Measurements from ENCODE around the gene RPTOR.

Gene RPTOR

GRCh38 chr17:80780381-80781198, 236.0 kb downstream of the RPTOR start:
- H3K27me3 ChIP-seq (ENCODE audit: control insufficient read depth in 5 of 5, insufficient read depth in 4 of 5, low read length in 5 of 5), result no peaks in the 10 kb centered on the region
- peak overlapping the region in 2 of 5 donors; percentile 4 to 29 for H3K4me3 ChIP-seq (ENCODE audit: low read depth in 1 of 5, low read length in 5 of 5)
- H3K27ac ChIP-seq (ENCODE audit: low read depth, low read length), result no peak overlapping the region
- peaks cover 0 to 4% (median 0%) of the 10 kb centered on the region in 5 donors for H3K36me3 ChIP-seq (ENCODE audit: control insufficient read depth in 5 of 5, insufficient read depth in 5 of 5, low read length in 5 of 5)
- no peaks in the 10 kb centered on the region for H3K9me3 ChIP-seq (ENCODE audit: control insufficient read depth in 5 of 5, low read length in 5 of 5)
- peaks cover 12 to 33% (median 30%) of the 10 kb centered on the region in 5 donors for H3K4me1 ChIP-seq (ENCODE audit: control insufficient read depth in 5 of 5, insufficient read depth in 5 of 5, low read length in 5 of 5)
- H3K9ac ChIP-seq (ENCODE audit: low read length in 5 of 5), result peak overlapping the region in 1 of 5 donors; percentile 31

GRCh38 chr17:80781211-80781610, 236.6 kb downstream of the RPTOR start:
- H3K27ac ChIP-seq (ENCODE audit: low read depth, low read length), result no peak overlapping the region
- no peaks in the 10 kb centered on the region for H3K9me3 ChIP-seq (ENCODE audit: control insufficient read depth in 5 of 5, low read length in 5 of 5)
- H3K36me3 ChIP-seq (ENCODE audit: control insufficient read depth in 5 of 5, insufficient read depth in 5 of 5, low read length in 5 of 5), result peaks cover 0 to 4% (median 0%) of the 10 kb centered on the region in 5 donors
- H3K9ac ChIP-seq (ENCODE audit: low read length in 5 of 5), result peak overlapping the region in 1 of 5 donors; percentile 31
- H3K4me3 ChIP-seq (ENCODE audit: low read depth in 1 of 5, low read length in 5 of 5), result no peak overlapping the region
- H3K27me3 ChIP-seq (ENCODE audit: control insufficient read depth in 5 of 5, insufficient read depth in 4 of 5, low read length in 5 of 5), result no peaks in the 10 kb centered on the region
- peaks cover 12 to 33% (median 30%) of the 10 kb centered on the region in 5 donors for H3K4me1 ChIP-seq (ENCODE audit: control insufficient read depth in 5 of 5, insufficient read depth in 5 of 5, low read length in 5 of 5)

DNA sequence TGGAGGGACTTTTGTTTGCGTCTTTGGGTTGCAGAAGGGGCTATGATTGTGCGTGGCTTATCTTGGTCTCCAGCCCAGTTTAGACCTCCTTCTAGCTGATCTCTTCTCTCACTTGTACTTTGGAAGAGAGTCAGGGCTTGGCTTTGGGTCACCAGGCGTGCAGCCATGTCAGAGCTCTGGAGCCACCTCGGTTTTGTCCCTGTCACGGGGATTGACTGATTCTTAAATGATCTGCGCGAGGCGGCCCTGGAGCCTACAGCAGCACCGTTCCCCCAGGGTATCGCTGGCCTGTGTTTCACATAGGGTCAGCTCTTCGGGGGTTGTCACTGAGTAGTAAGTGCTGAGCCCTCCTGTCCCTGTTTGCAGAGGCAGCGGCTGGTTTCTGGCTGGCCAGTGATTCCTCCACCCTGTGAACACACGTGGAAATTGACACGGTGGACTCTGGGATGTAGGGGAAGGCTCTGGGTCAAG, 237.2 kb downstream of the RPTOR start:
- Histone ChIP-seq H3K27ac (ENCODE audit: low read depth, low read length) (no peak overlapping the region), H3K4me3 (ENCODE audit: low read depth in 1 of 5, low read length in 5 of 5) (no peak overlapping the region)

GRCh38 chr17:80782536-80783427, 238.1 kb downstream of the RPTOR start:
- H3K36me3 ChIP-seq (ENCODE audit: control insufficient read depth in 5 of 5, insufficient read depth in 5 of 5, low read length in 5 of 5), result peaks cover 0 to 4% (median 0%) of the 10 kb centered on the region in 5 donors
- H3K4me3 ChIP-seq (ENCODE audit: low read depth in 1 of 5, low read length in 5 of 5), result no peak overlapping the region
- no peaks in the 10 kb centered on the region for H3K27me3 ChIP-seq (ENCODE audit: control insufficient read depth in 5 of 5, insufficient read depth in 4 of 5, low read length in 5 of 5)
- no peak overlapping the region for H3K27ac ChIP-seq (ENCODE audit: low read depth, low read length)
- H3K9me3 ChIP-seq (ENCODE audit: control insufficient read depth in 5 of 5, low read length in 5 of 5), result no peaks in the 10 kb centered on the region
- H3K4me1 ChIP-seq (ENCODE audit: control insufficient read depth in 5 of 5, insufficient read depth in 5 of 5, low read length in 5 of 5), result peaks cover 12 to 33% (median 30%) of the 10 kb centered on the region in 5 donors
- no peak overlapping the region for H3K9ac ChIP-seq (ENCODE audit: low read length in 5 of 5)

More for the DNA sequence above, 237.2 kb downstream of the RPTOR start:
- H3K9me3 ChIP-seq (ENCODE audit: control insufficient read depth in 5 of 5, low read length in 5 of 5), result no peaks in the 10 kb centered on the region
- H3K36me3 ChIP-seq (ENCODE audit: control insufficient read depth in 5 of 5, insufficient read depth in 5 of 5, low read length in 5 of 5), result peaks cover 0 to 4% (median 0%) of the 10 kb centered on the region in 5 donors
- H3K4me1 ChIP-seq (ENCODE audit: control insufficient read depth in 5 of 5, insufficient read depth in 5 of 5, low read length in 5 of 5), result peaks cover 12 to 33% (median 30%) of the 10 kb centered on the region in 5 donors
- H3K27me3 ChIP-seq (ENCODE audit: control insufficient read depth in 5 of 5, insufficient read depth in 4 of 5, low read length in 5 of 5), result no peaks in the 10 kb centered on the region
- H3K9ac ChIP-seq (ENCODE audit: low read length in 5 of 5), result no peak overlapping the region

- Histone ChIP-seq H3K36me3 (ENCODE audit: control insufficient read depth in 5 of 5, insufficient read depth in 5 of 5, low read length in 5 of 5) (peaks cover 0 to 4% (median 0%) of the 10 kb centered on the region in 5 donors), H3K27me3 (ENCODE audit: control insufficient read depth in 5 of 5, insufficient read depth in 4 of 5, low read length in 5 of 5) (no peaks in the 10 kb centered on the region), H3K9ac (ENCODE audit: low read length in 5 of 5) (no peak overlapping the region), H3K27ac (ENCODE audit: low read depth, low read length) (no peak overlapping the region), H3K4me3 (ENCODE audit: low read depth in 1 of 5, low read length in 5 of 5) (no peak overlapping the region), H3K4me1 (ENCODE audit: control insufficient read depth in 5 of 5, insufficient read depth in 5 of 5, low read length in 5 of 5) (peaks cover 12 to 33% (median 30%) of the 10 kb centered on the region in 5 donors), H3K9me3 (ENCODE audit: control insufficient read depth in 5 of 5, low read length in 5 of 5) (no peaks in the 10 kb centered on the region)
Measured at GRCh38 chr17:80783486-80783885, 238.8 kb downstream of the RPTOR start.

- H3K4me1 ChIP-seq (ENCODE audit: control insufficient read depth in 5 of 5, insufficient read depth in 5 of 5, low read length in 5 of 5), result peaks cover 12 to 34% (median 32%) of the 10 kb centered on the region in 5 donors
- H3K27me3 ChIP-seq (ENCODE audit: control insufficient read depth in 5 of 5, insufficient read depth in 4 of 5, low read length in 5 of 5), result no peaks in the 10 kb centered on the region
- no peaks in the 10 kb centered on the region for H3K9me3 ChIP-seq (ENCODE audit: control insufficient read depth in 5 of 5, low read length in 5 of 5)
- H3K27ac ChIP-seq (ENCODE audit: low read depth, low read length), result no peak overlapping the region
- peaks cover 0 to under 1% (median 0%) of the 10 kb centered on the region in 5 donors for H3K36me3 ChIP-seq (ENCODE audit: control insufficient read depth in 5 of 5, insufficient read depth in 5 of 5, low read length in 5 of 5)
- H3K4me3 ChIP-seq (ENCODE audit: low read depth in 1 of 5, low read length in 5 of 5), result no peak overlapping the region
- H3K9ac ChIP-seq (ENCODE audit: low read length in 5 of 5), result no peak overlapping the region
Measured at GRCh38 chr17:80783971-80784370, 239.3 kb downstream of the RPTOR start.

GRCh38 chr17:80785477-80786178, 241.0 kb downstream of the RPTOR start:
- Histone ChIP-seq H3K4me1 (ENCODE audit: control insufficient read depth in 5 of 5, insufficient read depth in 5 of 5, low read length in 5 of 5) (peaks cover 15 to 37% (median 34%) of the 10 kb centered on the region in 5 donors), H3K9me3 (ENCODE audit: control insufficient read depth in 5 of 5, low read length in 5 of 5) (no peaks in the 10 kb centered on the region), H3K36me3 (ENCODE audit: control insufficient read depth in 5 of 5, insufficient read depth in 5 of 5, low read length in 5 of 5) (no peaks in the 10 kb centered on the region), H3K27me3 (ENCODE audit: control insufficient read depth in 5 of 5, insufficient read depth in 4 of 5, low read length in 5 of 5) (no peaks in the 10 kb centered on the region), H3K27ac (ENCODE audit: low read depth, low read length) (no peak overlapping the region), H3K4me3 (ENCODE audit: low read depth in 1 of 5, low read length in 5 of 5) (no peak overlapping the region), H3K9ac (ENCODE audit: low read length in 5 of 5) (no peak overlapping the region)

GRCh38 chr17:80786470-80786869, 241.8 kb downstream of the RPTOR start:
- H3K4me1 ChIP-seq (ENCODE audit: control insufficient read depth in 5 of 5, insufficient read depth in 5 of 5, low read length in 5 of 5), result peaks cover 15 to 40% (median 33%) of the 10 kb centered on the region in 5 donors
- no peak overlapping the region for H3K27ac ChIP-seq (ENCODE audit: low read depth, low read length)
- no peaks in the 10 kb centered on the region for H3K27me3 ChIP-seq (ENCODE audit: control insufficient read depth in 5 of 5, insufficient read depth in 4 of 5, low read length in 5 of 5)
- H3K4me3 ChIP-seq (ENCODE audit: low read depth in 1 of 5, low read length in 5 of 5), result no peak overlapping the region
- peaks cover 0 to 4% (median 0%) of the 10 kb centered on the region in 5 donors for H3K36me3 ChIP-seq (ENCODE audit: control insufficient read depth in 5 of 5, insufficient read depth in 5 of 5, low read length in 5 of 5)
- H3K9ac ChIP-seq (ENCODE audit: low read length in 5 of 5), result no peak overlapping the region
- H3K9me3 ChIP-seq (ENCODE audit: control insufficient read depth in 5 of 5, low read length in 5 of 5), result no peaks in the 10 kb centered on the region

DNA sequence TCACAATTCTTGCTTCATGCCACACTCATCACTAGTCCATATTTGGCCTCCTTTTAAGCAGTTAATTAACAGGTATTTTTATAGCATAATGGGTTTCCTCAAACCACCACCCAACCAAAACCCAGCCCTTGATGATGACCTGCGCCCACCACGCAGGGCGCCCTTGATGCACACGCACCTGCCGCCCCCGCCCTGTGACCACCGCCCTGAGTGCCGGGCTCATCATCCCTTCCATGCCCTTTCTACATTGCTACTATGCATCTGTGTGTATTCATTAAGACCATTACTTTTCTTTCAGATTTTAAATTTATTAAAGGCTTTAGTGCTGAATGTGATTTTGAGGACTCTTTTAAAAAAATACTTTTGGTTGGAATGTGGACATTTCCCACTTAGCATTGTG, 242.2 kb downstream of the RPTOR start:
- Histone ChIP-seq H3K4me3 (ENCODE audit: low read depth in 1 of 5, low read length in 5 of 5) (no peak overlapping the region), H3K27ac (ENCODE audit: low read depth, low read length) (no peak overlapping the region)

More for the DNA sequence above, 242.2 kb downstream of the RPTOR start:
- no peak overlapping the region for H3K9ac ChIP-seq (ENCODE audit: low read length in 5 of 5)
- no peaks in the 10 kb centered on the region for H3K27me3 ChIP-seq (ENCODE audit: control insufficient read depth in 5 of 5, insufficient read depth in 4 of 5, low read length in 5 of 5)
- H3K36me3 ChIP-seq (ENCODE audit: control insufficient read depth in 5 of 5, insufficient read depth in 5 of 5, low read length in 5 of 5), result peaks cover 0 to 4% (median 2%) of the 10 kb centered on the region in 5 donors
- H3K9me3 ChIP-seq (ENCODE audit: control insufficient read depth in 5 of 5, low read length in 5 of 5), result no peaks in the 10 kb centered on the region
- H3K4me1 ChIP-seq (ENCODE audit: control insufficient read depth in 5 of 5, insufficient read depth in 5 of 5, low read length in 5 of 5), result peaks cover 15 to 39% (median 34%) of the 10 kb centered on the region in 5 donors

Data from subcutaneous abdominal adipose tissue (tissue), 5 donors.